Liver (tissue), 9 donors: Measurements from ENCODE around the gene DCDC2B. TPM values are rescaled to one million over a fixed set of nuclear protein-coding genes. Genes with fewer than 3 reads are reported as not detected.

Source experiments
- DNase-seq: peaks from one replicate; pipeline ENCODE4 v3.0.0-alpha.2; 2017; ENCODE audit warnings: low spot score
- H3K27ac ChIP-seq, 2 donors: one replicate each; pipeline ENCODE4 v1.7.0; 2013; ENCODE audit warnings: inconsistent platforms in 2 of 2, low read length in 2 of 2, control low read depth in 1 of 2, low read depth in 1 of 2, mild to moderate bottlenecking in 1 of 2
- H3K27me3 ChIP-seq, 4 donors: one replicate each; pipeline versions ENCODE4 v1.6.1 to v1.7.0; 2013; ENCODE audit warnings: low read length in 3 of 4, inconsistent platforms in 1 of 4, mild to moderate bottlenecking in 1 of 4, moderate library complexity in 1 of 4; ENCODE audit not compliant: control insufficient read depth in 4 of 4, insufficient read depth in 4 of 4
- H3K36me3 ChIP-seq, 4 donors: one replicate each; pipeline versions ENCODE4 v1.6.1 to v1.7.0; 2013; ENCODE audit warnings: low read length in 3 of 4, mild to moderate bottlenecking in 3 of 4, low read depth in 1 of 4, moderate library complexity in 1 of 4; ENCODE audit not compliant: control insufficient read depth in 4 of 4, insufficient read depth in 3 of 4
- H3K4me1 ChIP-seq, 4 donors: one replicate each; pipeline versions ENCODE4 v1.6.1 to v1.7.0; 2013; ENCODE audit warnings: low read length in 3 of 4, mild to moderate bottlenecking in 3 of 4, moderate library complexity in 1 of 4; ENCODE audit not compliant: control insufficient read depth in 4 of 4, insufficient read depth in 4 of 4
- H3K4me3 ChIP-seq, 3 donors: one replicate each; pipeline versions ENCODE4 v1.6.1 to v1.7.0; 2013; ENCODE audit warnings: low read length in 3 of 3, control low read depth in 1 of 3, low read depth in 1 of 3, mild to moderate bottlenecking in 1 of 3
- H3K9ac ChIP-seq, 2 donors: one replicate each; pipeline ENCODE4 v1.7.0; 2013; ENCODE audit warnings: low read length in 2 of 2, mild to moderate bottlenecking in 2 of 2, moderate library complexity in 2 of 2, control low read depth in 1 of 2, low read depth in 1 of 2
- H3K9me3 ChIP-seq, 4 donors: one replicate each; pipeline versions ENCODE4 v1.6.1 to v1.7.0; 2013; ENCODE audit warnings: low read length in 3 of 4; ENCODE audit not compliant: control insufficient read depth in 4 of 4
- EGR1 ChIP-seq, 2 donors: IDR thresholded peaks; 2 replicates each; pipeline ENCODE4 v1.6.1; 2016 to 2018; ENCODE audit warnings: antibody characterized with exemption in 2 of 2, low read depth in 2 of 2
- FOXA1 ChIP-seq: IDR thresholded peaks from 2 replicates; pipeline ENCODE4 v1.6.1; 2016; ENCODE audit warnings: antibody characterized with exemption
- FOXA2 ChIP-seq: IDR thresholded peaks from 2 replicates; pipeline ENCODE4 v1.6.1; 2016; ENCODE audit warnings: antibody characterized with exemption
- GABPA ChIP-seq, 2 donors: IDR thresholded peaks in 1 of 2; conservative IDR thresholded peaks in 1 of 2; 2 replicates each; pipeline ENCODE4 v1.6.1; 2016; ENCODE audit warnings: antibody characterized with exemption in 2 of 2, mild to moderate bottlenecking in 1 of 2, moderate library complexity in 1 of 2
- HNF4A ChIP-seq, 2 donors: conservative IDR thresholded peaks; 2 replicates each; pipeline ENCODE4 v1.6.1; 2016; ENCODE audit warnings: antibody characterized with exemption in 2 of 2, mild to moderate bottlenecking in 2 of 2
- HNF4G ChIP-seq: IDR thresholded peaks from 2 replicates; pipeline ENCODE4 v1.6.1; 2016; ENCODE audit warnings: antibody characterized with exemption
- JUND ChIP-seq, 2 donors: IDR thresholded peaks; 2 replicates each; pipeline ENCODE4 v1.6.1; 2016; ENCODE audit warnings: antibody characterized with exemption in 2 of 2
- NR2F2 ChIP-seq: IDR thresholded peaks from 2 replicates; pipeline ENCODE4 v1.6.1; 2016; ENCODE audit warnings: antibody characterized with exemption
- RAD21 ChIP-seq, 2 donors: IDR thresholded peaks; 2 replicates each; pipeline ENCODE4 v1.6.1; 2016; ENCODE audit warnings: antibody characterized with exemption in 2 of 2, mild to moderate bottlenecking in 2 of 2
- RXRA ChIP-seq, 2 donors: IDR thresholded peaks; 2 replicates each; pipeline ENCODE4 v1.6.1; 2017 to 2018; ENCODE audit warnings: antibody characterized with exemption in 2 of 2, mild to moderate bottlenecking in 1 of 2
- SP1 ChIP-seq: IDR thresholded peaks from 2 replicates; pipeline ENCODE4 v1.6.1; 2018; ENCODE audit warnings: antibody characterized with exemption, mild to moderate bottlenecking
- TAF1 ChIP-seq: conservative IDR thresholded peaks from 2 replicates; pipeline ENCODE4 v1.6.1; 2016; ENCODE audit warnings: antibody characterized with exemption, mild to moderate bottlenecking
- YY1 ChIP-seq: IDR thresholded peaks from 2 replicates; pipeline ENCODE4 v1.6.1; 2016; ENCODE audit warnings: antibody characterized with exemption, mild to moderate bottlenecking
- WGBS: extraction: QIAGEN DNeasy Blood & Tissue Kit; methylation state at CpG from one replicate; pipeline ENCODE4 v1.1.7; 2013; 5-methylcytosine and 5-hydroxymethylcytosine counted together
- polyA plus RNA-seq, 2 donors: library from polyadenylated mRNA; stranded (reverse) in 1 of 2; unstranded in 1 of 2; fragments of 200-250 nt in 1 of 2; fragments of >200 nt in 1 of 2; fragmentation: Nextera tagmentation in 1 of 2; extraction: Ambion mirVana in 1 of 2; gene quantifications; one replicate each; pipeline versions ENCODE4 v1.2.1 to v1.2.3, GENCODE V29; 2013 to 2015
- total RNA-seq, 2 donors: library from RNA; depleted of rRNA; stranded (reverse); fragments of >200 nt; gene quantifications; one replicate each; pipeline ENCODE4 v1.2.3, GENCODE V29; 2014
- TF ChIP-seq, protein P1 (sequence below): IDR thresholded peaks from 2 replicates; pipeline ENCODE4 v1.6.1; 2016; ENCODE audit warnings: antibody characterized with exemption, mild to moderate bottlenecking
- TF ChIP-seq, protein P2 (sequence below): fragments of 150-350 bp; IDR thresholded peaks from 2 replicates; pipeline ENCODE4 v1.5.1; 2017; ENCODE audit warnings: improper control_type of control experiment, low read depth, low read length; ENCODE audit not compliant: missing input control
- TF ChIP-seq, protein P3 (sequence below): IDR thresholded peaks from 2 replicates; pipeline ENCODE4 v1.6.1; 2016; ENCODE audit warnings: antibody characterized with exemption
- TF ChIP-seq, protein P4 (sequence below): IDR thresholded peaks from 2 replicates; pipeline ENCODE4 v1.6.1; 2016; ENCODE audit warnings: antibody characterized with exemption
- TF ChIP-seq, protein P5 (sequence below): IDR thresholded peaks from 2 replicates; pipeline ENCODE4 v1.6.1; 2016; ENCODE audit warnings: antibody characterized with exemption
- donor health status: healthy.
- donor health status: healthy.
- donor health status: healthy.
- donor health status: healthy.
- donor health status: healthy.

DCDC2B gene
- total and polyA plus RNA-seq, 4 donors, result 0.08 TPM; not detected in 3

DNA sequence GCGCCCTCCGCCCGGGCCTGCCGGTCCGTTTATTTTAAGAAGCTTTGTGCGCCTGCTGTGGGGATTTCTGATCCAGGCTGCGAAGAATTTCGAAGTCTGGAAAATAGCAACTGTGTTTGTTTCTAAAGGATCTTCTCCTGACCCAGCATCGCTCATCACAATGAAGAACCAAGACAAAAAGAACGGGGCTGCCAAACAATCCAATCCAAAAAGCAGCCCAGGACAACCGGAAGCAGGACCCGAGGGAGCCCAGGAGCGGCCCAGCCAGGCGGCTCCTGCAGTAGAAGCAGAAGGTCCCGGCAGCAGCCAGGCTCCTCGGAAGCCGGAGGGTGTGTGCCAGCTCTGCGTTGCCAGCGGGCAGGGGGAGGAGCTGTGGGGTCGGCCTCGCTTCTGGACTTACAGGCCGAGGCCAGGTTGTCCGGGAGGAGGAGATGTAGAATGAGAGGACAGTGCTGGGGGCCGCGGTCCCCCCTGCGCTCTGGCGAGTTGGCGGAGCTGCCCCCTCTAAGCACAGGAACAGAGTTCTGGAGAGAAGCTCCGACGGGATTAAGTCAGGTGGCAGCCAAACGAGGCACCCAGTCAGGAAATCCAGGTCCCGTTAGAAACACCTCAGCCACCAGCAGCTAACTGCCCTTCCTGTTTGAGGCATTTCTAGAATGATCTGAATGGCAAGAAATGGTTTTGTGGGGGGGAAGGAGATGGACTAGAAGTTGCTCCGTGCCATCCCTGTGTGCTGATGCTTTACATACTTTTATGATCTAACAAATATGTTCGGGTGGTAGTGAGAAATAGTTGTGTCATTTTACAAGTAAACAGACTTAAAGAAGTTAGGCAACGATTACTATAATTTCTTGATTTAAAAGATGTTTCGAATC lies 28.5 kb upstream of the DCDC2B start:
- H3K9me3 ChIP-seq, result no peaks in the 10 kb centered on the region

More for the DNA sequence above, 28.5 kb upstream of the DCDC2B start:
- peak overlapping the region; percentile 68 to 87 (median 78) for H3K4me3 ChIP-seq
- peak; percentile 46 for DNase-seq
- H3K9ac ChIP-seq, result peak overlapping the region; percentile 66 to 95
- WGBS, result 7% methylated on average over 36 of the region's 36 CpGs
- peak overlapping the region; percentile 87 to 98 for H3K27ac ChIP-seq
- H3K4me1 ChIP-seq, result peaks cover 19 to 47% (median 40%) of the 10 kb centered on the region in 4 donors
- peaks cover 4 to 19% (median 14%) of the 10 kb centered on the region in 4 donors for H3K36me3 ChIP-seq
- TF ChIP-seq NR2F2, result no peak
- no peak for TF ChIP-seq HNF4A (conservative IDR thresholded peaks at IDR 0.05)
- no peak for TF ChIP-seq SP1
- TF ChIP-seq, protein P1, sequence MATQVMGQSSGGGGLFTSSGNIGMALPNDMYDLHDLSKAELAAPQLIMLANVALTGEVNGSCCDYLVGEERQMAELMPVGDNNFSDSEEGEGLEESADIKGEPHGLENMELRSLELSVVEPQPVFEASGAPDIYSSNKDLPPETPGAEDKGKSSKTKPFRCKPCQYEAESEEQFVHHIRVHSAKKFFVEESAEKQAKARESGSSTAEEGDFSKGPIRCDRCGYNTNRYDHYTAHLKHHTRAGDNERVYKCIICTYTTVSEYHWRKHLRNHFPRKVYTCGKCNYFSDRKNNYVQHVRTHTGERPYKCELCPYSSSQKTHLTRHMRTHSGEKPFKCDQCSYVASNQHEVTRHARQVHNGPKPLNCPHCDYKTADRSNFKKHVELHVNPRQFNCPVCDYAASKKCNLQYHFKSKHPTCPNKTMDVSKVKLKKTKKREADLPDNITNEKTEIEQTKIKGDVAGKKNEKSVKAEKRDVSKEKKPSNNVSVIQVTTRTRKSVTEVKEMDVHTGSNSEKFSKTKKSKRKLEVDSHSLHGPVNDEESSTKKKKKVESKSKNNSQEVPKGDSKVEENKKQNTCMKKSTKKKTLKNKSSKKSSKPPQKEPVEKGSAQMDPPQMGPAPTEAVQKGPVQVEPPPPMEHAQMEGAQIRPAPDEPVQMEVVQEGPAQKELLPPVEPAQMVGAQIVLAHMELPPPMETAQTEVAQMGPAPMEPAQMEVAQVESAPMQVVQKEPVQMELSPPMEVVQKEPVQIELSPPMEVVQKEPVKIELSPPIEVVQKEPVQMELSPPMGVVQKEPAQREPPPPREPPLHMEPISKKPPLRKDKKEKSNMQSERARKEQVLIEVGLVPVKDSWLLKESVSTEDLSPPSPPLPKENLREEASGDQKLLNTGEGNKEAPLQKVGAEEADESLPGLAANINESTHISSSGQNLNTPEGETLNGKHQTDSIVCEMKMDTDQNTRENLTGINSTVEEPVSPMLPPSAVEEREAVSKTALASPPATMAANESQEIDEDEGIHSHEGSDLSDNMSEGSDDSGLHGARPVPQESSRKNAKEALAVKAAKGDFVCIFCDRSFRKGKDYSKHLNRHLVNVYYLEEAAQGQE, result no peak
- no peak for TF ChIP-seq YY1
- no peak for TF ChIP-seq TAF1
- no peak for TF ChIP-seq RXRA (IDR thresholded peaks at IDR 0.05)
- no peak for TF ChIP-seq FOXA1
- TF ChIP-seq, protein P2, sequence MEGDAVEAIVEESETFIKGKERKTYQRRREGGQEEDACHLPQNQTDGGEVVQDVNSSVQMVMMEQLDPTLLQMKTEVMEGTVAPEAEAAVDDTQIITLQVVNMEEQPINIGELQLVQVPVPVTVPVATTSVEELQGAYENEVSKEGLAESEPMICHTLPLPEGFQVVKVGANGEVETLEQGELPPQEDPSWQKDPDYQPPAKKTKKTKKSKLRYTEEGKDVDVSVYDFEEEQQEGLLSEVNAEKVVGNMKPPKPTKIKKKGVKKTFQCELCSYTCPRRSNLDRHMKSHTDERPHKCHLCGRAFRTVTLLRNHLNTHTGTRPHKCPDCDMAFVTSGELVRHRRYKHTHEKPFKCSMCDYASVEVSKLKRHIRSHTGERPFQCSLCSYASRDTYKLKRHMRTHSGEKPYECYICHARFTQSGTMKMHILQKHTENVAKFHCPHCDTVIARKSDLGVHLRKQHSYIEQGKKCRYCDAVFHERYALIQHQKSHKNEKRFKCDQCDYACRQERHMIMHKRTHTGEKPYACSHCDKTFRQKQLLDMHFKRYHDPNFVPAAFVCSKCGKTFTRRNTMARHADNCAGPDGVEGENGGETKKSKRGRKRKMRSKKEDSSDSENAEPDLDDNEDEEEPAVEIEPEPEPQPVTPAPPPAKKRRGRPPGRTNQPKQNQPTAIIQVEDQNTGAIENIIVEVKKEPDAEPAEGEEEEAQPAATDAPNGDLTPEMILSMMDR, result no peak
- no peak for TF ChIP-seq HNF4G
- TF ChIP-seq, protein P3, sequence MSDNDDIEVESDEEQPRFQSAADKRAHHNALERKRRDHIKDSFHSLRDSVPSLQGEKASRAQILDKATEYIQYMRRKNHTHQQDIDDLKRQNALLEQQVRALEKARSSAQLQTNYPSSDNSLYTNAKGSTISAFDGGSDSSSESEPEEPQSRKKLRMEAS, result no peak
- TF ChIP-seq, protein P4, sequence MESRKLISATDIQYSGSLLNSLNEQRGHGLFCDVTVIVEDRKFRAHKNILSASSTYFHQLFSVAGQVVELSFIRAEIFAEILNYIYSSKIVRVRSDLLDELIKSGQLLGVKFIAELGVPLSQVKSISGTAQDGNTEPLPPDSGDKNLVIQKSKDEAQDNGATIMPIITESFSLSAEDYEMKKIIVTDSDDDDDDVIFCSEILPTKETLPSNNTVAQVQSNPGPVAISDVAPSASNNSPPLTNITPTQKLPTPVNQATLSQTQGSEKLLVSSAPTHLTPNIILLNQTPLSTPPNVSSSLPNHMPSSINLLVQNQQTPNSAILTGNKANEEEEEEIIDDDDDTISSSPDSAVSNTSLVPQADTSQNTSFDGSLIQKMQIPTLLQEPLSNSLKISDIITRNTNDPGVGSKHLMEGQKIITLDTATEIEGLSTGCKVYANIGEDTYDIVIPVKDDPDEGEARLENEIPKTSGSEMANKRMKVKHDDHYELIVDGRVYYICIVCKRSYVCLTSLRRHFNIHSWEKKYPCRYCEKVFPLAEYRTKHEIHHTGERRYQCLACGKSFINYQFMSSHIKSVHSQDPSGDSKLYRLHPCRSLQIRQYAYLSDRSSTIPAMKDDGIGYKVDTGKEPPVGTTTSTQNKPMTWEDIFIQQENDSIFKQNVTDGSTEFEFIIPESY, result no peak
- no peak for TF ChIP-seq FOXA2
- TF ChIP-seq JUND (IDR thresholded peaks at IDR 0.05), result no peak
- no peak for TF ChIP-seq RAD21 (IDR thresholded peaks at IDR 0.05)
- no peak for TF ChIP-seq EGR1 (IDR thresholded peaks at IDR 0.05; ENCODE audit: low read depth in 2 of 2)
- TF ChIP-seq, protein P5, sequence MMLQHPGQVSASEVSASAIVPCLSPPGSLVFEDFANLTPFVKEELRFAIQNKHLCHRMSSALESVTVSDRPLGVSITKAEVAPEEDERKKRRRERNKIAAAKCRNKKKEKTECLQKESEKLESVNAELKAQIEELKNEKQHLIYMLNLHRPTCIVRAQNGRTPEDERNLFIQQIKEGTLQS, result no peak
- TF ChIP-seq GABPA (IDR thresholded peaks at IDR 0.05 in 1 of 2, conservative IDR thresholded peaks at IDR 0.05 in 1 of 2), result no peak
- H3K27me3 ChIP-seq, result no peaks in the 10 kb centered on the region
